ENCODE data around the gene ACKR2.
A peak's percentile ranks its signal among the peaks of the same experiment; 100 is the strongest.

The ACKR2 gene

DNA sequence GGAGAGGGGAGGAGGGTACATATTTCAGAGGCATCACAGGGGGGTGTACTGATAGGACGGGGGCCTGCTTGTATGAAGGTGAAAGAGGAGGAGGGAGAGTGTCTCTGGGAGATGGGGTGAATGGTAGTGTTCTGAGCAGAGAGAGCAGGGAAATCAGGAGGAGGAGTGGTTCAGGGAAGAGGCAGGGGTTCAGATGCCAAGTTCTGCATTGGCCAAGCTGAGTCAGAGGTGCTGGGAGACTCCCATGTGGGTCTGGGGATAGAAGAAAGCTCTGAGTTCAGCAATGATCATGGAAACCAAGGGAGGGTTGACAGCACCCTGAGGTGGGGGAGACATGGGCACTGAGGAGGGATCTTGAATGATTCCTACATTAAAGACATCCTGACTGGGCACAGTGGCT, 63.5 kb downstream of the ACKR2 start:
- Histone ChIP-seq H3K4me1 (no peaks in the 10 kb centered on the region), H3K36me3 (no peaks in the 10 kb centered on the region), H4K20me1 (no peaks in the 10 kb centered on the region), H3K27me3 (no peaks in the 10 kb centered on the region), H3K4me3 (no peak overlapping the region), H3K9ac (no peak overlapping the region), H3K4me2 (no peak overlapping the region), H3K9me3 (replicated peaks in 1 of 11) (no peaks in the 10 kb centered on the region), H3K27ac (no peak overlapping the region)
- TF ChIP-seq Cebpa-rat (IDR thresholded peaks at IDR 0.05), result no peak

GRCh38 chr3:42873221-42873982, 64.2 kb downstream of the ACKR2 start:
- no peak overlapping the region for H3K4me3 ChIP-seq

GRCh38 chr3:42874749-42875148, 65.5 kb downstream of the ACKR2 start:
- Histone ChIP-seq H3K4me2 (no peak overlapping the region), H3K36me3 (no peaks in the 10 kb centered on the region), H4K20me1 (no peaks in the 10 kb centered on the region), H3K9me3 (replicated peaks in 1 of 11) (no peaks in the 10 kb centered on the region), H3K27ac (no peak overlapping the region), H3K4me3 (no peak overlapping the region), H3K4me1 (no peaks in the 10 kb centered on the region), H3K27me3 (no peaks in the 10 kb centered on the region), H3K9ac (no peak overlapping the region)
- no peak for TF ChIP-seq Cebpa-rat (IDR thresholded peaks at IDR 0.05)

More at GRCh38 chr3:42873221-42873982, 64.2 kb downstream of the ACKR2 start:
- no peak for TF ChIP-seq Cebpa-rat (IDR thresholded peaks at IDR 0.05)
- no peaks in the 10 kb centered on the region for H4K20me1 ChIP-seq
- no peak overlapping the region for H3K9ac ChIP-seq
- no peaks in the 10 kb centered on the region for H3K36me3 ChIP-seq
- H3K4me1 ChIP-seq, result no peaks in the 10 kb centered on the region
- H3K4me2 ChIP-seq, result no peak overlapping the region
- no peak overlapping the region for H3K27ac ChIP-seq
- no peaks in the 10 kb centered on the region for H3K9me3 ChIP-seq (replicated peaks in 1 of 11)
- H3K27me3 ChIP-seq, result no peaks in the 10 kb centered on the region

- H3K4me3 ChIP-seq, result no peak within 1 kb of the TSS
- H3K36me3 ChIP-seq, result no peaks in the 10 kb centered on the region
- H3K9ac ChIP-seq, result no peak within 1 kb of the TSS
- H3K4me2 ChIP-seq, result no peak within 1 kb of the TSS
- TF ChIP-seq Cebpa-rat (IDR thresholded peaks at IDR 0.05), result no peak
- H3K27ac ChIP-seq, result no peak within 1 kb of the TSS
- no peaks in the 10 kb centered on the region for H3K27me3 ChIP-seq
- H3K9me3 ChIP-seq (replicated peaks in 1 of 11), result no peaks in the 10 kb centered on the region
- H3K4me1 ChIP-seq, result peaks cover 0 to 4% (median 3%) of the 10 kb centered on the region in 10 experiments; a peak in 14 of 20 replicates
- no peaks in the 10 kb centered on the region for H4K20me1 ChIP-seq
Observed at GRCh38 chr3:42875325-42876151, 66.3 kb downstream of the ACKR2 start, which contains the start of gene CYP8B1. TSS of gene CYP8B1 (minus strand) at chr3:42875879. CDS start at chr3:42875816, 63 bp downstream.

GRCh38 chr3:42876401-42876800, 67.2 kb downstream of the ACKR2 start:
- no peak overlapping the region for H3K27ac ChIP-seq
- no peaks in the 10 kb centered on the region for H3K9me3 ChIP-seq (replicated peaks in 1 of 11)
- no peaks in the 10 kb centered on the region for H3K27me3 ChIP-seq
- H3K9ac ChIP-seq, result no peak overlapping the region
- H4K20me1 ChIP-seq, result no peaks in the 10 kb centered on the region
- H3K4me3 ChIP-seq, result no peak overlapping the region
- no peak overlapping the region for H3K4me2 ChIP-seq
- TF ChIP-seq Cebpa-rat (IDR thresholded peaks at IDR 0.05), result no peak
- peaks cover 3 to 10% (median 8%) of the 10 kb centered on the region in 10 experiments; a peak in 19 of 20 replicates for H3K4me1 ChIP-seq
- H3K36me3 ChIP-seq, result no peaks in the 10 kb centered on the region

DNA sequence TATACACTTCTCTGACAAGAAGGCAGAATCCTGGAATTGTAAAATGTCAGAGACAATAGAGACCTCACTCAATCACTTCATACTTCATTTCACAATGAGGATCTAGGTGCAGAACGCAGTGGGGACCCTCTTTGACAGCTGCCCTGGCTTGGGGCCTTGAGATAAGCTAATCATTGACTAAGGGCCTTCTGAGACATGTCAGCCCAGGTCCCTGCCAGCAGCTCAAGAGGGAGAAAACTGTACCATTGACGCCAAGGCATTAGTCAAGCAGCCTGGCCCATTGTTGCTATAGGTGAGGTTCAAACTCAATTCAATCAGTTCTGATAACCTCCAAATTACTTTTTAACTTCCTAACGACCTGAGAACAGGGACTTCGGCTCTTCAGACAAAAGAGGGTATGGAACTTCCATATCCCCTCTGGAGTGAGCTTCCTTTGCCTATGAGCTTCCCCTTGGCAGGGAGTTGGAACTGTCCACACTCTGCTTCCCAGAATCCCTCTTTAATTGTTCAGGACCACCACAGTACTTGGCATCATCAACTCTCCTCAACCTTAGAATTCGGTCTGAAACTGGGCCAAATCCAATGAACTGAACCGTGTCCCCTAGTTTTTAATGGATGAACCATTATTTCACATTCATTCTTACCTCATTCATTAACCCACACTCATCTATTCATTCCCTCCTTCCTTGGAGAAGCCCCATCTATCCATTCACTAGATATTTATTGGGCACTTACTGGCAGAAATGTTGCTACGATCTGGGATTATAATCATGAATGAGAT, 67.9 kb downstream of the ACKR2 start:
- Histone ChIP-seq H3K9ac (no peak overlapping the region), H3K4me2 (no peak overlapping the region), H4K20me1 (no peaks in the 10 kb centered on the region), H3K27me3 (no peaks in the 10 kb centered on the region), H3K9me3 (replicated peaks in 1 of 11) (no peaks in the 10 kb centered on the region), H3K27ac (no peak overlapping the region), H3K4me1 (peaks cover 9 to 17% (median 13%) of the 10 kb centered on the region in 10 experiments; a peak in 19 of 20 replicates), H3K4me3 (no peak overlapping the region), H3K36me3 (no peaks in the 10 kb centered on the region)
- TF ChIP-seq Cebpa-rat (IDR thresholded peaks at IDR 0.05), result no peak

GRCh38 chr3:42877881-42878280, 68.6 kb downstream of the ACKR2 start:
- Histone ChIP-seq H3K9ac (no peak overlapping the region), H3K27me3 (no peaks in the 10 kb centered on the region), H3K4me3 (no peak overlapping the region), H4K20me1 (no peaks in the 10 kb centered on the region), H3K27ac (no peak overlapping the region), H3K36me3 (no peaks in the 10 kb centered on the region), H3K4me1 (peaks cover 9 to 21% (median 13%) of the 10 kb centered on the region in 10 experiments; a peak in 19 of 20 replicates), H3K9me3 (replicated peaks in 1 of 11) (no peaks in the 10 kb centered on the region), H3K4me2 (no peak overlapping the region)
- no peak for TF ChIP-seq Cebpa-rat (IDR thresholded peaks at IDR 0.05)

DNA sequence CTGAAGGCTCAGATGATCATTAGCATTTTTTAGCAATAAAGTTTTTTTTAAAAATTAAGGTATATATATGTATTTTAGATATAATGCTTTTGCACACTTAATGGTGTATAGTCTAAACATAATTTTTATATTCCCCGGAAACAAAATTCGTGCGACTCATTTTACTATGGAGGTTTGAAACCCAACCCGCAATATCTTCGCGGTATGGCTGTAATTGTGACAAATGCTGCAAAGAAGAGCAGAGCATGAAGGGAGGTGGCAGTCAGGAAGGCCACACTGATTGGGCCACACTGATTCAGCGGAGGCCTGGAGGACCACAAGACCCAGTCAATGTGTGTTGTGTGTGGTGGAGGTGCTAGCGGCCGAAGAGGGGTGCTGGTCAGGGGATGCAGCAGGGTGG, 70.9 kb downstream of the ACKR2 start:
- H3K4me2 ChIP-seq, result peak overlapping the region; percentile 76 to 97 (median 88)
- H3K36me3 ChIP-seq, result no peaks in the 10 kb centered on the region
- no peaks in the 10 kb centered on the region for H4K20me1 ChIP-seq
- TF ChIP-seq Cebpa-rat (IDR thresholded peaks at IDR 0.05), result no peak
- peak overlapping the region in 10 of 11 experiments; percentile 74 to 84 (median 81); a peak in 15 of 22 replicates for H3K9ac ChIP-seq
- peak overlapping the region in 7 of 11 experiments; percentile 70 to 83 (median 76); a peak in 7 of 22 replicates for H3K27ac ChIP-seq
- peaks cover 9 to 21% (median 13%) of the 10 kb centered on the region in 10 experiments; a peak in 19 of 20 replicates for H3K4me1 ChIP-seq
- H3K4me3 ChIP-seq, result peak overlapping the region in 7 of 10 experiments; percentile 57 to 69 (median 63); a peak in 12 of 20 replicates
- H3K9me3 ChIP-seq (replicated peaks in 1 of 11), result no peaks in the 10 kb centered on the region
- no peaks in the 10 kb centered on the region for H3K27me3 ChIP-seq
